GM18858 (cell line): ENCODE measurements around the gene UNC5A.

ENCODE experiments used
- ATAC-seq: cut with Tn5 transposase; IDR thresholded peaks from one replicate; pipeline ENCODE4 v1.9.1; 2021; ENCODE audit not compliant: unreplicated experiment

The UNC5A gene

GRCh38 chr5:176921714-176922113 lies 111.4 kb downstream of the UNC5A start:
- no peak for ATAC-seq

DNA sequence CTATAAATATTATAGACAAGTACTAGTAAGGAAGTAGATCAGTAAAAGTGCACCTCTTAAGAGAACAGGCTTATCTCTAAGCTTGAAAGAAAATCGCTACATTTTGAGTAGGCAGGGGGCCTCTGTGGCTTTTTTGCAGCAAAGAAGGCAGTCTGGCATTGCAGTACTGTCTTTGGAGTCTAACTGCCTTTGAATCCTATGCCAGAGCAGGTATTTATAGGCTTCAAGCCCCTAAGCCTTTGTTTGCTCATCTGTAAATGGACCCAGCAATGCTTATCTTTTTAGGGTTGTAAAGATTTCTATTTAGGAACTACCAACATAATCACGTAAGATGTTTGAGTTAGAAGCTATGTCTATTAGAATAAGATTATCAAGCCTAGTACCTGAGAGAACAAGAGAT lies 112.5 kb downstream of the UNC5A start:
- no peak for ATAC-seq

- ATAC-seq, result no peak
These were observed 117.2 kb downstream of the UNC5A start for GRCh38 chr5:176927562-176927961.

DNA sequence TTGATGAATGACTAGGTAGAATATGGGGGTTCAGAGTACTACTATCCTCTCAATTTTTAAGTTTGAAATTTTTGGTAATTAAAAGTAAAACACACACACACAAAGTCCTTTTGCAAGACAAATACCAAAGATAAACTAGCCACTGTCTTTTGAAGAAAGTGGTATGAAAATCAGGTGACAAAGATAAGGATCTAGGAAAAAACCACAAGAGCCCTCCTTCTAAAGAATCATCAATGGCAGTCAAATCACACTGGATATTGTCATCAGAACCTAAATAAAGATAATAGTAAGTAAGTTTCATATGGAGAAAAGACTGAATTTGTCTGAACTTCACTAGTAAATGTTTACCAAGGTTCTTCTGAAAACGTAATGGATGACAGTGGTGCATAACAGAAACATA lies 119.3 kb downstream of the UNC5A start:
- ATAC-seq, result no peak
